Kidney tubule cell (primary cell): ENCODE data around the gene CCDC154.
"Not testable (repeated sequence)": the region's sequence is repeated elsewhere in the genome, so short reads cannot be mapped to it uniquely, and the experiment has no call there.

ENCODE experiments used
- DNase-seq: peaks from one replicate; pipeline ENCODE4 v3.0.0-alpha.2; 2018; ENCODE audit warnings: low spot score

Gene CCDC154, protein sequence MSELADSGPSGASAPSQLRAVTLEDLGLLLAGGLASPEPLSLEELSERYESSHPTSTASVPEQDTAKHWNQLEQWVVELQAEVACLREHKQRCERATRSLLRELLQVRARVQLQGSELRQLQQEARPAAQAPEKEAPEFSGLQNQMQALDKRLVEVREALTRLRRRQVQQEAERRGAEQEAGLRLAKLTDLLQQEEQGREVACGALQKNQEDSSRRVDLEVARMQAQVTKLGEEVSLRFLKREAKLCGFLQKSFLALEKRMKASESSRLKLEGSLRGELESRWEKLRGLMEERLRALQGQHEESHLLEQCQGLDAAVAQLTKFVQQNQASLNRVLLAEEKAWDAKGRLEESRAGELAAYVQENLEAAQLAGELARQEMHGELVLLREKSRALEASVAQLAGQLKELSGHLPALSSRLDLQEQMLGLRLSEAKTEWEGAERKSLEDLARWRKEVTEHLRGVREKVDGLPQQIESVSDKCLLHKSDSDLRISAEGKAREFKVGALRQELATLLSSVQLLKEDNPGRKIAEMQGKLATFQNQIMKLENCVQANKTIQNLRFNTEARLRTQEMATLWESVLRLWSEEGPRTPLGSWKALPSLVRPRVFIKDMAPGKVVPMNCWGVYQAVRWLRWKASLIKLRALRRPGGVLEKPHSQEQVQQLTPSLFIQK

DNA sequence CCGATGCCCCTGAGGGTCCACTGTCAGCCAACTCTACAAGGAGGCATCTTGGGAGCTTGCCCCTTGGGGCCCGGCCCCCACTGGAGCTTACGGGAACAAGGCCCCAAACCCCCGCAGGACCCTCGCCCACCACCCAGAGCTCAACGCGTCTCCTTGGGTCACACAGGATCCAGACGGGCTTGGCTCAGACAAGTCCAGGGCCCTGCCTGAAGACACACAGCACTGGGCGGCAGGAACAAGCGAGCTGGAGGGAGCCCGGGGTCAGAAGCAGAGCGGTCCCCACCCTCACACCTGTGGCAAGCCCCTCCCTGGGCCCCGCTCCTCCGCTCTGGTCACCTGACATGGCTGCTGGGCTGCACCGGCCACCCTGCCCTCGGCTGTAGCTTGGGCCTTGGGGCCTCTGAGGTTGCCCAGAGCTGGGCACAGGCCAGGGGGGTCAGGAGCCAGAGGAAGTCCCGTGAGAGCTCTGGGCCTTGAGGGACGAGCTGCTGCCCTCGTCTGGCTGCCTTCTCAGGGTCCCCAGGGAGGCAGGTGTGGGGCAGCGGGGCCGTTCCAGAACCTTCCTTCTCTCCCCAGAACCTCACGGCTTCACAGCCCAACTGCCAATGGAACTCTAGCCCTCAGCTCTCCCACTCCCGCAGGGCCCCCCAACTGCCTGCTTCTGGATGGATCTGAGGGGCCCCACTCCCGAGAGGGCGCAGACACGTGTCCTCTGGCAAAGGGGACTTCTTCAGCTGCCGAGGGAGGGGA lies at the start of gene CCDC154:
CCDC154 (minus strand) TSS at position 577 of the 750 bp plus-strand sequence; CDS start at position 343, 234 bp downstream.
- DNase-seq = no peak

DNA sequence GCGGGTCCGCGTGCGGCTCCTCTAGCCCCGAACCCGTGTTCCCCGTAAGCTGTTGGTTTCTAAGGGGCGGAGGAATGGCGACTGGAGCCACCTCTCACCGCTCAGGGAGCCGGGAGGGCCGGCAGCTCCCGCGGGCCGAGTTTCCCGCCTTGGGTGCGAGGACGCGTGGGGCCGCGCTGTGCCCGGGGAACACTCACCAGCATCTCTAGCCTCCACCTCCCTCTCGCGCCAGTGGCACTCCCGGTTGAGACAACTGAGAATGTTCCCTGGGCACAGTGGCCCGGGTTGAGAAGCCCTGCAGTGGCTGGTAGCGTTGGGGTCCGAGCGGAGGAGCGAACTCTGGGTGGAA lies 49.4 kb upstream of the CCDC154 start:
- DNase-seq = peak; percentile 32

DNA sequence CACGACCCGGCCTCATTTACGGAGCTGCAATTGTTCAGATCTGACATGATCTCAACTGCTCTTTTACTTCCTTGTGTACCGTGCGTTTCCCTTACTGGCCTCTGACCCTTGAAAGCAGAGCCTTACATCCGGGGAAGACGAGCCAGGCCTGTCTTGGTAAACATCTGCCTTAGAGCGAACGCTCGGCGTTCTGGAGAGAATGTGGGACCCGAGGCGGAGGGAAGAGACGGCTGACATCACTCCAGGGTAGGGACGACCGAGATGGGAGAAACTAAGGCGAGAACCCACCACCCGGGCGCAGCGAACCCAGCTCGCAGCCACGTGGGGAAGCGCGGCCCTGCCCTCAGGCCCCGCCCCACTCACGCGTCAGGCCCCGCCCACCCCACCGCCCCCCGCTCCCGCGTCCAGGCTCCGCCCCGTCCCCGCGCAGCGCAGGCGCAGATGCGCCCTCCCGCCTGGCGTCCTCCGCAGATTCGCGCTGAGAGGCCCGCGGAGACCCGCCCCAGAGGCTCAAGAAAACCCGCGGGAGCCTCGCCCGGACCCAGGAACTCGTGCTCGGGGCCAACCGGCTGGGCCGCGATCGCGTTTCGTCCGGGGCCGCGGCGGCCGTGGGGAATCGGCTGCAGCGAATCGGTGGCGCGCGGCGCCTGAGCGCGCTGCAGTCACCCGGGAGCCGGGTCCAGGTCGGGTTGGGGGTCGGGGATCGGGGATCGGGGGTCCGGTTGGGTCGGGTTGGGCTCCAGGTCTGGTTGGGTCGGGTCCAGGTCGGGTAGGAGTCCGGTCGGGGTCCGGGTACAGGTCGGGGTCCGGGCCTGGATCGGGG lies 48.8 kb upstream of the CCDC154 start, which contains the start of gene TELO2:
TELO2 (plus strand) TSS at position 438 of the 823 bp plus-strand sequence. CDS start 922 bp downstream, outside the sequence.
- peak; percentile 78 for DNase-seq

DNA sequence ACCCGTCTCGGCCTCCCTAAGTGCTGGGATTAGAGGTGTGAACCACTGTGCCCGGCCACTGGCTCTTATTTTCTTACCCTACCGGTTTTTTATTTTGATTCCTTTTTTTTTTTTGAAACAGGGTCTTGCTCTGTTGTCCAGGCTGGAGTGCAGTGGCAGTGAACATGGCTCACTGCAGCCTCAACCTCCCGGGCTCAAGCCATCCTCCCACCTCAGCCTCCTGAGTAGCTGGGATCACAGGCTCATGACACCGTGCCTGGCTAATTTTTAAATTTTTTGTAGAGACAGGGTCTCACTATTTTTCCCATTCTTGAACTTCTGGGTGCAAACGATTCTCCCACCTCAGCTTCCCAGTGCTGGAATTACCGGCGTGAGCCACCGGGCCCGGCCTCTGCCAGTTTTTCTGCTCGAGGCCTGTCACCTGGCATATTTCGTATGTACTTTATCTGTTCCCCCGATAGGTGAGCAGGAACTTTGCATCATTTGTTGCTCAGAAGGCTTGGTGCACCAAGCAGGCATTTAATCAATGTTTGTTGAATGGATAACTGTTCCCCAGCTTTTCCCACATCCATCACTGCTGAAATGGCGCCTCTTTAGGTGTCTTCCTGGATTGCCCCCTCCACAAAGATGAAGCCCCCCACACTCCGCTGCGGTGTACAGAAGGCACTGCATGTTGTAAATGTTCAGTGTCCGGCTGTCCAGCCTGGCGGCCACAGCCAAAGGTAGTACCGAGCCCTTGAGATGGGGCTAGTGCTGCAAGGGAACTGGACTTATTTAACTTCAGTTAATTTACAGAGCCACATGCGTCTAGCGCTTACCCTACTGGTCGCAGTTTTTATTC lies 47.9 kb upstream of the CCDC154 start:
- DNase-seq = no peak

DNA sequence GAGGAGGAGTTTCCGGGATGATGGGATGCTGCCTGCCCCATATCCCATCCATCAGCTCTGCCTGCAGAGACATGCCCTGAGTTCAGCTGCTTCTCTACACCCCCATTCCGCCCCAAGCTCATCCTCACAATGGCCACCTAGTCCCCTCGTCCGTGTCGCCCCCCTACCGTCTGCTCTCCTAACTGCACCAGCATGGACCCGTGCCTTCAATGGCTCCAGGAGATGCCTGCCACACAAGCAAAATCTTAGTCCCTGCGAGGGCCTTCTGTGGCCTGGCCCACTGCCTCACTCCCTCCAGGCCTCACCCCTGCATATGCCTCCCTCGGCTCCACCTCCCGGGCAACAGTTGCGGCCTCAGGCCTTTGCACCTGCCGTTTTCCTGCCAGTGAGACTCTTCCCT lies 47.0 kb upstream of the CCDC154 start:
- DNase-seq = no peak

DNA sequence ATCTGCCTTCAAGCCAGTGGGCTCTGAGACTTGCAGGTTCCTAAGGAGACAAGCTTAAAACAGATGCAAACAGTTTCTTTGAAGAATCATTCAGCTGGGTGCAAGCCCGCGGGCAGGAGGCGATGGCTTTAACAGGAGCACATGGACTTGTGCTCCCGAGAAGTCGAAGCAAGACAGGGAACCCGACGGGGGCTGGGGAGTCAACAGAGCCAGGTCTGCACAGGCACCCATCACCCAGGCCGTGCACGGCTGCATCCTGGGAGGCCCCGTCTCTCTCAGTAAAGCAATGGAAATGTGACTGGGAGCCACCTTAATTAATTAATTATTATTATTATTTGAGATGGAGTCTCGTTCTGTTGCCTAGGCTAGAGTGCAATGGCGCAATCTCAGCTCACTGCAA lies 44.7 kb upstream of the CCDC154 start:
- DNase-seq = no peak

DNA sequence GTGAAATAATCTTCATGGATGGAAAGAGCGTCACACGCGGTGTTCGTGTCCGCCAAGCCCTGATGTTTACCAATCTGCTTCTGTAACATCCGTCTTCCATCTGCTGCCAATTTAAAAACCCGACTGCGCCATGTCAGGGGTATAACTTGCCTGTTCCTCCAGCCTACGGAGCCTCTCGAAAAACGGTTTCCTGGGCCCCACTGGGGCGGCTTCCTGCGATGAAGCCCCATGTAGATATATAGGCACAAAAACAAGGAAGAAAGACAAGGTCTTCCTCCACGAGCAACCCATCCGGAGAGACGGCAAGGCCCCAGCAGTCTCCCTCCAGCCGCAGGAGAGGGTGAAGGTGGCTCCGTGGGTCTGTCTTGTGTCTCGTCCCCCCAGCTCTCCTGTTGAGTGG lies 44.3 kb upstream of the CCDC154 start, which contains the start of gene PTX4:
PTX4 (minus strand) TSS at position 326 of the 400 bp plus-strand sequence; CDS start at position 291, 35 bp downstream.
- no peak for DNase-seq

DNA sequence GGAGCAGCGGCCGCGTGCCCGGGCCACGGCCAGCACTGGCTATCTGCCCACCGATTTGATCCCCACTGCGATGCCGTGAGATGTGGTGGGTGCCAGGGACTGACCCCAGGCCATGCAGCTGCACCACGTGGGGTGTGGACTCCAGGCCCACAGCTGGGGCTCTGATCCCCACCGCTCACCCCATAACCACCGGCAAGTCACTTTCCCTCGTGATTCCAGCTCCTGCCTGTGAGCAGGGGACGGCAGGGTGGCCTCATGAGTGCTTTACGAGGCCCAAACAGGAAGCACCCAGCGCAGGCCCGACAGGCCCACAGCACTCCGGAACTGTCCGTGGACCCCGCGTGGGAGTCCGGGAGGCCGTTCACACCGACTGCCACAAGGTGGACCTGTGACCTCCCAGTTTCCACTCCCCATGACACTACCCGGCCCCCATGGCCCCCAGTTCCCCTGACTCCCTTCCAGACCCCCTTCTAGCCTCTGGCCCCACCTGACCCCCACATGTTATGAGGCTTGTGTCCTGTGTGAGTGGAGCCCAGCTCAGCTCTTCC lies 43.8 kb upstream of the CCDC154 start:
- no peak for DNase-seq

DNA sequence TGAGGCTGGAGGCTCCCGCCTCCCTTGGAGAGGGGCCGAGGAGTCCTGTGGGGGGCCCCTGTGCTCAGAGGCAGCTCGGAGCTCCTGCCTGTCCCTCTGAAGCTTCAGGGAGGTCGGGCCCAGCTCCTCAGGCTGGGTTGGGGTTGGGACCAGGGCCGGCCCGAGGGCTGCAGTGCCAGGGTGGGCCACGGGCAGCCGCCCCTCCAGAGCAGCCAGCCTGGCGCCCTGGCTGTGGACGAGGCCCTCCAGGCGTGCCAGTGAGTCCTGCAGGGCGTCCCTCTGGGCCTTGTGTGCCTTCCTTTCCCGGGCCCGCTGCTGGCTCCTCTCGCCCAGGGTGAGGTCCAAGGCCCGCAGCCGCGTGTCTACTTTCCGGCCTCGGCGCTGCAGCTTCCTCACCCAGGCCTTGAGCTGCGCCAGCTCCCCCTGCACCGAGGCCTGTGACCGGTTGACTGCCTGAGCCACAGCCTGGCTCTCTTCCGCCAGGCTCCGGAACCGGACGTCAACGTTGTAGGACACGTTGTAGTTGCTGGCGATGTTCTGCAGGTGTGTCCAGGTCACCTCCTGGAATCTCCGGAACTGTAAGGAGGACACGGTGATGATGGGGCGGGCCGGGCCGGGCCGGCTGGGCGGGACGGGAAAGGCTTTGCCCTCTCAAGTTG lies 43.2 kb upstream of the CCDC154 start:
- DNase-seq = no peak

DNA sequence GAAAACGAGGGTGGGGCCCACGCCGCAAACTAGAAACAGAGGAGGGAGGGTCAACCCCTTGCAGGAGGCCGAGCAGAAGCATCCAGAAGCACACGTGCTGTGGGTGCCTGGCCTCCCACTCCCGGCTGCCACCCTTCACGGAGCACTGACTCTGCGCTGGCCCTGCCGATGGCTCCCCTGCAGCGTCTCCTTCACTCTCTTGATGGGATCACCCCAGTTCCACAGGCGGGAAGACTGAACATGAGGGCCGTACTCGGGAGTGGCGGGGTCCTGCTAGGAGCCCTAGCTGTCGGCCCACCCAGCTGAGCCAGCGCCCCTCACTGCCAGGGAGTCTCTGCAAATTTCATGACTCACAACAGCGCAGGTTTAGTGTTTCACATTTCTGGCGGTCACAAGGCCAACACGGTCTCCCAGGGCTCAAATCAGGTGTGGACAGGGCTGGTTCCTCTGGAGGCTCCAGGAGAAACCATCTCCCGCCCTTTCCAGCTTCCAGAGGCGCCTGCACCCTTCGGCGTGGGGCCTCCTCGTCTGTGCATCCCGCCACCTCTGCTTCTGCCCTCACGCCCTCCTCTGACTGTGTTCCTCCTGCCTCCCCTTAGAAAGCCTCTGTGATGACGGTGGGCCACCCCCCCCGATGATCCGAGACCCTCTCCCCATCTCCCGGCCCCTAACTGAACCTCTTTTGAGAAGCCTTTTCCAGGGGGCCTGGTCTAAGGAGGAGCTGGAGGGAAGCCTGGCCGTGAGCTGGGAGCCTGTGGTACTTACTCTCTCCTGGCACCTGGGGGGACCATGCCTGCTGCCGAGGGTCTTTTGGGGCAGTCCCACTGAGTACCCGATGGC lies 42.4 kb upstream of the CCDC154 start:
- no peak for DNase-seq

DNA sequence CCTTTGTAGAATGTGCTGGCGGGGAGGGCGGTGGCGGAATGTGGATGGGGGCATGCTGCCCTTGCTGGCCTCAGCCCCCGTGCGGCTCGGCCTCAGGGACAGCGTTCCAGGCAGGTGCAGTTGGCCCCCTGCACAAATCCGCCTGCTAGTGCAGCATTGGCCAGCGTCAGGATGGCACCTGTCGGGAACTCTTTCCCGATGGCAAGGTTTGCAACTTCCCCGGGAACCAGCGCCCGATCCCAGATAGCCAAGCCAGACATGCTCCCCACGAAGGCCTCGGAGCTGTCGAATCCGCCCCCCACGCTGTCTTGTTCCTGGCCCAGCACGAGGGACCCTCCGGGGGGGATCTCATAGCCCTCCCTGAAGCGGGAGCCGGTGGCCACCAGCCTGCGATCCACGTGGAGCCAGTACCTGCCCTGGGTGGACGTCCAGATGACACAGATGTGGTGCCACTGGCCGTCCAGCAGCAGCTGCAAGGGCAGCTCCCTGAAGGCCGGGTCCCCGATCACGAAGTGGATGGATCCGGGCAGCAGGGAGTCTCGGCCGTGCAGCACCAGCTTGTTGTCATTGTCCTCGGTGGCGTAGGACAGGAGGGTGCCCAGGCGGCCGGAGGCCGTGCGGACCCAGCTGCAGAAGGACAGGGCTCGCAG lies 41.6 kb upstream of the CCDC154 start:
- no peak for DNase-seq

DNA sequence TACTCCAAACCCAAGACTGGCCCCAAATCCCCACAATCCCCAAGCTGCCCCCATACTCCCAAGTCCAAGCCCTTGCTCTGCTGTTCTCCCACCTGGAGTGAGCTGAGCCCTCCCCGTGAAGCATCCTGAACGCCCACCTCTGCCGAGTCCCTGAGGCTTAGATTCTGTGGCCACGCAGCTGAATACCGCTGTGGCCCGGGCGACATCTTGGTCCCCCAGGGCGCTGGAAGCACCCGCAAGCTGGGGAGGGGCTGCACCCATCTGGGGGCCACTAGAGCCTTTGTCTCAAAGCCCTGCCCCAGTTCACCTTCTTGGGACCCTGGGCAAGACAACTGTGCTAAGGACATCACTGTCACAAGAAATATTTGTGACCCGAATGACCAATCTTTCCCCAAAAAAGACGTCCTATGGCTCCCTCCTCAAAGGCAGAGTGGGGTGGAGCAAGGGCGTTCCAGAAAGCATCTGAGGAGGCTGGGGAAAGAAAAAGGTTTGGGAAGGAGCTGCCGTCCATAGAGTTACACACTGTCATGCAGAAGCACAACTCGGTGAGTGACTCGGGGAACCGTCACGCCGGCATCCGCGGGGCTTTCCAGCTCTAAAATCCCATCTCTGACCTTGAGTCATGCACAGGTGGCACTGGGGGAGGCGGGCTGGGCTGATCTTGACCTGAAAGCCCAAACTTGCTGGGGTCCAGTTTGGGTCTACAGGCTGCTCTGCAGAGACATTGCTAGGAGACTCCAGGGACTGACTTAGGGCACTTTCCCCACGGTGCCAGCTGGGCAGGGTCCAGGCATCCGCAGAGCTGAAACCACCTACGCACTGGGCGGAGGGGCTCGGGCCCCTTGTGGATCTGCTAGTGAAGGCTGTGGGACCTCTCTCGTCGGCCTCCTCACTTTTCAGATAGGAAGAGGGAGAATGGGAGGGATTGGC lies 37.8 kb upstream of the CCDC154 start:
- DNase-seq = no peak

DNA sequence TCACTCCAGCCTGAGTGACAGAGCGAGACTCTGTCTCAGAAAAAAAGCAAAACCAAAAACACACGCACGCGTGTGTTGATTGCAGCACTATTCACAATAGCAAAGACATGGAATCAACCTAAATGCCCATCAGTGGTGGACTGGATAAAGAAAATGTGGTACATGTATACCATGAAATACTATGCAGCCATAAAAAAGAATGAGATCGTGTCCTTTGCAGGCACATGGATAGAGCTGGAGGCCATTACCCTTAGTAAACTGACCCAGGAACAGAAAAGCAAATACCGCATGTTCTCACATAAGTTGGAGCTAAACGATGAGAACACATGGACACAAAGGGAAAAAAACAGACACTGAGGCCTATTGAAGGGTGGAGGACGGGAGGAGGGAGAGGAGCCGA lies 34.6 kb upstream of the CCDC154 start:
- not testable (repeated sequence) for DNase-seq

DNA sequence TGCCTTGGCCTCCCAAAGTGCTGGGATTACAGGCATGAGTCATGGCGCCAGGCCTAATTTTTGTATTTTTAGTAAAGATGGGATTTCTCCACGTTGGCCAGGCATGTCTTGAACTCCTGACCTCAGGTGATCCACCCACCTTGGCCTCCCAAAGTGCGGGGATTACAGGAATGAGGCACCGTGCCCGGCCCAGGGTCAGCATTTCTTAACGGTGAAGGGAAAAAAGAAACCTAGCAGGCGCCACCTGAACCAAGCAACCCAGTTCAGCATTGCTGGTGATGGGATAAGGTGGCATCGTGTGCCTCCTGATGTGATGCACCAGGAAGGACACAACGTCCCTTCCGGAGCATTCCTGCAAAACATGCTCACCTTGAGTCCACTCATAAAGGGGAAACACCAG lies 32.7 kb upstream of the CCDC154 start:
- DNase-seq = no peak

DNA sequence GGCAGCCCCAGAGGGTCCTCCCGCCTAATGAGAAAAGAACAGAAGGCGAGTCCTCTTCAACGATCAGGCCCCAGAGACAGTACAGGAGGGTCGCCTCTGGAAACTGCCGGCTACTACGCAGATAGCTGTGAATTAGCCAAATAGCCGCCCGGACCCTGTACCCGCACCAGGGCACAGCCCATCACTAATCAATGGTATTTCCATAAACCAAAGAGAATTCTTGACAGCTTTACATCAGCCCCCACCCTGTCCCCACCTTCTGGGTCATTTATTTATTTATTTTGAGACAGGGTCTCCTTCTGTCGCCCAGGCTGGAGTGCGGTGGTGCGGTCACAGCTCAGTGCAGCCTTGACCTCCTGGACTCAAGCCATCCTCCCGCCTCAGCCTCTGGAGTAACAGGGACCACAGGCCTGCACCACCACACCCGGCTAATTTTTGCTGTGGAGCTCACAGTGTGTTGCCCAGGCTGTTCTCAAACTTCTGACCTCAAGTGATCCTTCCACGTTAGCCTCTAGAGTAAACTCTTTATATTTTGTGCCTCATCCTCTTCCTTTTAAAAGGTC lies 31.3 kb upstream of the CCDC154 start:
- no peak for DNase-seq

DNA sequence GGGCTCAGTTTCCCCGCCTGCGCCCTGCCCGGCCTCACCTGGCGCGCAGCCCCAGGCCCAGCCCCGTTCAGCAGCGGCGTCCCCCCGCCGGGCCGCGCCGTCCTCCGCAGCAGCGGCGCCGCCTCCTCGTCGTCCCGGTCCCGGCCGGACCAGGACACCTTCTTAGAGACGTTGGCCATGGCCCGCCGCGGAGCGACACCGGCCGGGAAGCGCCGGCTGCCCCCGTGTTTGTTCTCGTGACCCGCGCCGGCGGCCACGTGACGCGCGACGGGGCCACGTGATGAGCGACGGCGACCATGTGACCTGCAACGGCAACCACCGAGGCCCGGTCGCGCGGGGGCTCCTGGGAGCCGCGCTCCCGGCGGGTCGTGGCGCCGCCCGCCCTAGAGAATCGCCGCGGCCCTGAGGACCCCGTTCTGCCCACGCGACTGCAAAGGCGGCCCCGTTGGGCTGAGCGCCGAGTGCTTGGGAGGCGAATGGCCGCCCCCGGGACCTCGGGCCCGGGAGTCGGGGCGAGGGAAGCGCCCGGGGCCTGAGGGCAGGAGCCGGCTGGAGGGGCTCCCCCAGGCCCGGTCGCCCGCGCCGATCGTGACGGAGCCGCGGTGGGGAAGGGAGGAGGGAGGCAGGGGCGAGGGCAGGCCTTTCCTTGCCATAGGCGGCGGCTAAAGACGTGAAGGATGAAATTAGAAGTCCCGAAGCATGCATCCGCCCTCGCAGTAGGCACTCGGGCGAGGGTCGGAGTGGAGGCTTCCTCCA lies 30.6 kb upstream of the CCDC154 start, which contains the start of gene CLCN7:
CLCN7 (minus strand) TSS at position 233 of the 756 bp plus-strand sequence; CDS start at position 179, 54 bp downstream.
- peak; percentile 84 for DNase-seq
